GM12864 (cell line): ENCODE data around the gene FAM20C.

Experiments
- DNase-seq: peaks from one replicate; pipeline ENCODE4 v3.0.0-alpha.2; 2011; ENCODE audit warnings: low read depth
- H3K4me3 ChIP-seq: 2 replicates; pipeline ENCODE4 v1.5.1; 2011; ENCODE audit warnings: mild to moderate bottlenecking, low read depth, low read length, control low read depth
- TF ChIP-seq, protein P1 (sequence below): IDR thresholded peaks from 2 replicates; pipeline ENCODE4 v1.5.1; 2011; ENCODE audit warnings: low read depth, mild to moderate bottlenecking, moderate library complexity, low read length, control low read depth, inconsistent platforms; ENCODE audit errors: missing control alignments

Gene FAM20C

DNA sequence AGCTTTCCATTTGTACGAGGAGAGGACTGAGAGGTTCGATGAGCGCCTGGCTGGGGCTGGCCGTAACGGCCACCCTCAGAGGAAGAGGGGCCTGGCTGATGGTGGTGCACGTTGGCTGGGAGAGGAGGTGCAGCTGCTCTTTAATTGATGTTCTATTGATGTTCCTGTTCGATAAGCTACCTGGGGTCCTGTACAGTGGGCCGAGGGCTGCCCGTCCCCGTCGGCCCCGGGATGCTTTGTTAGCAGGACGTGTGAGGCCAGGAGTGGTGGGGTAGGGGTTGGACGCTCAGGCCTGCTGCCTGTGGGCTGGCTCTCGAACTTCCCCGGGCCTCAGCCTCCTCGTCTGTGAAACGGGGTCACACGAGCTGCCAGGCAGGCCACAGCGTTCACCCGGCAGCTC, 25.4 kb downstream of the FAM20C start:
- no peak for DNase-seq
- TF ChIP-seq, protein P1, sequence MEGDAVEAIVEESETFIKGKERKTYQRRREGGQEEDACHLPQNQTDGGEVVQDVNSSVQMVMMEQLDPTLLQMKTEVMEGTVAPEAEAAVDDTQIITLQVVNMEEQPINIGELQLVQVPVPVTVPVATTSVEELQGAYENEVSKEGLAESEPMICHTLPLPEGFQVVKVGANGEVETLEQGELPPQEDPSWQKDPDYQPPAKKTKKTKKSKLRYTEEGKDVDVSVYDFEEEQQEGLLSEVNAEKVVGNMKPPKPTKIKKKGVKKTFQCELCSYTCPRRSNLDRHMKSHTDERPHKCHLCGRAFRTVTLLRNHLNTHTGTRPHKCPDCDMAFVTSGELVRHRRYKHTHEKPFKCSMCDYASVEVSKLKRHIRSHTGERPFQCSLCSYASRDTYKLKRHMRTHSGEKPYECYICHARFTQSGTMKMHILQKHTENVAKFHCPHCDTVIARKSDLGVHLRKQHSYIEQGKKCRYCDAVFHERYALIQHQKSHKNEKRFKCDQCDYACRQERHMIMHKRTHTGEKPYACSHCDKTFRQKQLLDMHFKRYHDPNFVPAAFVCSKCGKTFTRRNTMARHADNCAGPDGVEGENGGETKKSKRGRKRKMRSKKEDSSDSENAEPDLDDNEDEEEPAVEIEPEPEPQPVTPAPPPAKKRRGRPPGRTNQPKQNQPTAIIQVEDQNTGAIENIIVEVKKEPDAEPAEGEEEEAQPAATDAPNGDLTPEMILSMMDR = no peak
- H3K4me3 ChIP-seq = no peak overlapping the region

DNA sequence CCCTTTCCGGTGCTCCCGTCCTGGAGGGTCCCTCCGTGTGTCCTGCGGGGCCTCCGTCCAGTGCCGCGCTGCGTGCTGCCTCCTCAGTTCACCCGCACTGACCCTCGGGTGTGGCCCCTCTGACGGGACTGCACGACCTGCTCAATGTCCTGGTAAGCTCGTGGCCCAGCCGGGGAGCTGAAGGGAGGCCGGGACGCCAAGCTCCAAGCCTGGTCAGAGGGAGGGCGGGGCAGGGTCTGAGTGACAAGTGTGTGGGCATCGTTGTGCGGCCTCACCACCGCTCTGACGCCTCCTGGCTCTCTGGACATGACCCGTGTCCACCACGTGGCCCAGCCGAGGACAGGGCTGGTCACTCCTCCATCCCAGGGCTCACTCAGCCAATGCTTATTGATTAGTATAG, 25.9 kb downstream of the FAM20C start:
- TF ChIP-seq, protein P1 = no peak
- H3K4me3 ChIP-seq = no peak overlapping the region
- no peak for DNase-seq

DNA sequence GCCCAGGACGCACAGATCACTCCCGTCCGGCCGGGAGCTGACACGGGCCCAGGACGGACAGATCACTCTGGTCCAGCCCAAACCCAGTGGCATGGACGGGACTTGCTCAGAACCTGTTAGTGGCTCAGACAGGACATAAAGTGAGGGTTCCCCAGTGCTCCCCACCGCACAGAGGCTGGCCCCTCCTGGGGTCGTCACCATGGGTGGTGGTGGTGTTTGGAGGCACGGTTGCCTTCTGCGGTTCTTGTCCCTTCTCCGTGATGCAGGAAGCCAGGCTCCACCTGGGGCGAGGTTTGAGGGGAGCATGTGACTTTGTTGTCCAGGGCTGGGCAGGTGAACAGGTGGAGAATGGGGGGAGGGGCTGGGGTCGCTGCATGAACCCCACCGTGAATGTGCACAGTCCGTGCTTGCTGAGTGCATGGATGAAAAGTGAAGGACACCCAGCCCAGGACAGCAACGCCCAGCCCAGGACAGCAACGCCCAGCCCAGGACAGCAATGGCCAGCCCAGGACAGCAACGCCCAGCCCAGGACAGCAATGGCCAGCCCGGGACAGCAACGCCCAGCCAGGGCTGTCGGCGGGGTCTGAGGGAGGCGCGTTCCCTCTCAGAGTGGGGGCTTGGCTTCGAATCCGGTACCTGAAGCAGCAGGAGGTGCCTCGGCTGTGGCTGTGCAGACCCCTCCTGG, 26.7 kb downstream of the FAM20C start:
- H3K4me3 ChIP-seq = no peak overlapping the region
- TF ChIP-seq, protein P1 = no peak
- no peak for DNase-seq

DNA sequence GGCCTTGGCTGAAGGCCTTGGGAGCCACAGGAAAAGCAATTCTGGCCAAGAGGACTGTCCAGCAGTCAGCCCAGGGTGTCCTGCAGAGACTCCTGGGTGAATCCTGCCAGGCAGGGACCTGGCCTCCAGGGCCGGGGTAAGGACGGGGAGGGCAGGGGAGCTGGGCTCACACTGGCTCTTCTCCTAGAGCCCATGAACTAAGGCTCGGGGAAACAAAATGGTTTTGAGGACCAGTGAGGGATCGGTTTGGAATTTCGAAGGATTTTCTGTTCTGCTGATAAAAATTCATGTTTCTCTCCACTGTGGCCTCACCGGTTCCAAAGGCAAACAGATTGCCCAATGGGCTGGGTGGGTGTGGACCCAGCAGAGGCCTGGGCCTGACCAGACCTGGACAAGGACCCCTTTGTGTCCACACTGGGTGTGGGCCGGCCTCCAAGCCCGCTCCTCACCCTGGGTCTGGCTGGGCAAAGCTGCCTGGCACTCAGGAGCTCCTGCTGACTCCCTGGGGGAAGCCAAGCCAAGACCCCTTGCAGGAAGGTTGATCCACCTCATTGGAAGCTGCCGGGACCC, 27.3 kb downstream of the FAM20C start:
- no peak overlapping the region for H3K4me3 ChIP-seq
- no peak for DNase-seq
- TF ChIP-seq, protein P1 = no peak

DNA sequence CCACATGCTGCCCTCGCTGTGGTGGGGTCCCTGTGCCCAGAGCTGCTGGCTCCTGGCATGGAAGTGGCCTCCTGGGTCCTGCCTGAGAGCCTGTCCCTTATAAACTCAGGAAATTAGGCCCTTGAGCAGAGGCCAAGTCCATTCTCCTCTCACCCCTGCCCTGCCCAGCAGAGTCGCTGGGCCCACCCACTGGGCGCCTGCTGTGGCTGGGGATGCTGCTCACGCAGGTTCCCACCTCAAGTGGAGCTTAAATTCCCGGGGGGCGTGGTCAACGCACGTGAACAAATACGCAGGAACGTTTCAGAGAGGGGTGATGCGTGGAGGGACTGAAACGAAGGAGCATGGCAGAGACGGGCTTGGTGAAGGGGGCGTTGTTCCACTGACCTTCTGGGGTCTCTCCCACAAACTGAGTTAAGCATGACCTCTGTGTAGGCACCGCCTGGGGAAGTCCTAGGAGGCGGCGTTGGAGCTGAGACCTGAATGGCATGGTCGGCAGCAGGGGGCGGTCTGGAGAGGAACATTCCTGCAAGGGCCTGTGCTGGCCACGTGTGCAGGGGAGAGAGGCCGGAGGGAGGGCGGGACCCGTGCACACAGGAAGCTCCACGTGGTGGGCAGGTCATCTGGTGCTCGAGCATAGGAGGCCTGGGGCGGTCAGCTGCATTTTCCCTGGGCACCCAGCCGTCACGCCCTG, 27.9 kb downstream of the FAM20C start:
- DNase-seq = no peak
- H3K4me3 ChIP-seq = no peak overlapping the region
- TF ChIP-seq, protein P1 = no peak

DNA sequence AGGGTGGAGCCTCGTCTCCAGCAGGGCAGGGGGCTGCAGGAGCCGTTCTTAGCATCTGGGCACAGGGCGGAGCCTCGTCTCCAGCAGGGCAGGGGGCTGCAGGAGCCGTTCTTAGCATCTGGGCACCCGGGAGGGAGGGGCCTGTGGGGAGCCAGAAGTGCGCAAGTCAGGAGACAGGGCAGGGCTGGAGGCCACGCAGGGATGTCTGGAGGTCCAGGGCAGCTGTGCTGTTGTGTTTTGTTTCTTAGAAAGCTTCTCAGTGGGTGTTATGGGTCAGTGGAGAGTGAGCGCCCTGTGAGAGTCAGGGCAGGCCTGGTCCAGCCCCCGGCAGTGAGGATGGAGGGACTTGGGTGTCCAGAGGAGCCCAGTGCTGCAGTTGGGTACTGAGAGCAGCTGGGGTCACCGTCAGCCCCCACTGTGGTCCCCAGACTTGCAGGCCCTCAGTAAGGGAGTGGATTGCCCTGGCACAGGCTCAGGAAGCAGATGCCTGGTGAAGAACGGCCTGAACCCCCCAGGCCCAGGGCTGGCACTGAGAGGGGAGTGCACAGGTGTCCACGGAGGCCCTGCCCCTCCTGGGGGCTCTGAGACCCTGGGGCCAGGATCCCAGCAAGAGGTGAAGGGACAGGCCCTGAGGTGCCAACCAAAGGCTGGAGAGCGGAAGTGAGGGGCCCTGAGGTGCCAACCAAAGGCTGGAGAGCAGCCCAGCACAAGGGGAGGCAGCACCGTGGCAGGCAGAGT, 29.8 kb downstream of the FAM20C start:
- DNase-seq = no peak
- TF ChIP-seq, protein P1 = no peak
- no peak overlapping the region for H3K4me3 ChIP-seq
